Measurements from ENCODE around the gene RBPJ.
A peak's percentile ranks its signal among the peaks of the same experiment; 100 is the strongest.

DNA sequence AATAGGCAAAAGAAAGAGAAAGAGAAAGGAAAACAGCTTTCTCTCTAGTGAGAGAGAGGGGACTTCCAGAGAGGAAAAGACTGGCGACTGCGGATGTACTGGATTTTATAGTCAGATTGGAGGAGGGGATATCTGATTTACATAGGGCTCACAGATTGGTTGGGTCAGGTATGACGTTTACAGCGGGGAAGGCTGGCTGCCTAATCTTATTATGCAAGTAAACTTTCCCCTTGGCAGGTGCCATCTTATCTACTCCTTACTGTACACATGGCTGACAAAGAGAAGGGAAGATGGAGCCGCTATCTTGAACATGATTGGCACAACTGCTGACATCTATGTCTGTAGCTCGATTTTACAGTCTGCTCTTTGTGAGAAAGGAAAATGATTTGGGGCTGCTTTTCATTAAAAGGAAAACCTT is 25.4 kb downstream of the RBPJ start:
- TF ChIP-seq, protein P1, sequence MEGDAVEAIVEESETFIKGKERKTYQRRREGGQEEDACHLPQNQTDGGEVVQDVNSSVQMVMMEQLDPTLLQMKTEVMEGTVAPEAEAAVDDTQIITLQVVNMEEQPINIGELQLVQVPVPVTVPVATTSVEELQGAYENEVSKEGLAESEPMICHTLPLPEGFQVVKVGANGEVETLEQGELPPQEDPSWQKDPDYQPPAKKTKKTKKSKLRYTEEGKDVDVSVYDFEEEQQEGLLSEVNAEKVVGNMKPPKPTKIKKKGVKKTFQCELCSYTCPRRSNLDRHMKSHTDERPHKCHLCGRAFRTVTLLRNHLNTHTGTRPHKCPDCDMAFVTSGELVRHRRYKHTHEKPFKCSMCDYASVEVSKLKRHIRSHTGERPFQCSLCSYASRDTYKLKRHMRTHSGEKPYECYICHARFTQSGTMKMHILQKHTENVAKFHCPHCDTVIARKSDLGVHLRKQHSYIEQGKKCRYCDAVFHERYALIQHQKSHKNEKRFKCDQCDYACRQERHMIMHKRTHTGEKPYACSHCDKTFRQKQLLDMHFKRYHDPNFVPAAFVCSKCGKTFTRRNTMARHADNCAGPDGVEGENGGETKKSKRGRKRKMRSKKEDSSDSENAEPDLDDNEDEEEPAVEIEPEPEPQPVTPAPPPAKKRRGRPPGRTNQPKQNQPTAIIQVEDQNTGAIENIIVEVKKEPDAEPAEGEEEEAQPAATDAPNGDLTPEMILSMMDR (IDR thresholded peaks at IDR 0.05; ENCODE audit: poor library complexity, severe bottlenecking) = no peak
- peak; percentile 61 for TF ChIP-seq EP300 (conservative IDR thresholded peaks at IDR 0.05; ENCODE audit: poor library complexity, severe bottlenecking)
- TF ChIP-seq TAF1 (IDR thresholded peaks at IDR 0.05; ENCODE audit: low read depth) = no peak
- no peak for TF ChIP-seq EZH2 (IDR thresholded peaks at IDR 0.05; ENCODE audit: borderline replicate concordance, insufficient read depth, low read length, poor library complexity, severe bottlenecking)
- TF ChIP-seq POLR2AphosphoS5 (IDR thresholded peaks at IDR 0.05) = no peak
- TF ChIP-seq MXI1 (conservative IDR thresholded peaks at IDR 0.05; ENCODE audit: poor library complexity, severe bottlenecking) = no peak
- TF ChIP-seq, protein P2, sequence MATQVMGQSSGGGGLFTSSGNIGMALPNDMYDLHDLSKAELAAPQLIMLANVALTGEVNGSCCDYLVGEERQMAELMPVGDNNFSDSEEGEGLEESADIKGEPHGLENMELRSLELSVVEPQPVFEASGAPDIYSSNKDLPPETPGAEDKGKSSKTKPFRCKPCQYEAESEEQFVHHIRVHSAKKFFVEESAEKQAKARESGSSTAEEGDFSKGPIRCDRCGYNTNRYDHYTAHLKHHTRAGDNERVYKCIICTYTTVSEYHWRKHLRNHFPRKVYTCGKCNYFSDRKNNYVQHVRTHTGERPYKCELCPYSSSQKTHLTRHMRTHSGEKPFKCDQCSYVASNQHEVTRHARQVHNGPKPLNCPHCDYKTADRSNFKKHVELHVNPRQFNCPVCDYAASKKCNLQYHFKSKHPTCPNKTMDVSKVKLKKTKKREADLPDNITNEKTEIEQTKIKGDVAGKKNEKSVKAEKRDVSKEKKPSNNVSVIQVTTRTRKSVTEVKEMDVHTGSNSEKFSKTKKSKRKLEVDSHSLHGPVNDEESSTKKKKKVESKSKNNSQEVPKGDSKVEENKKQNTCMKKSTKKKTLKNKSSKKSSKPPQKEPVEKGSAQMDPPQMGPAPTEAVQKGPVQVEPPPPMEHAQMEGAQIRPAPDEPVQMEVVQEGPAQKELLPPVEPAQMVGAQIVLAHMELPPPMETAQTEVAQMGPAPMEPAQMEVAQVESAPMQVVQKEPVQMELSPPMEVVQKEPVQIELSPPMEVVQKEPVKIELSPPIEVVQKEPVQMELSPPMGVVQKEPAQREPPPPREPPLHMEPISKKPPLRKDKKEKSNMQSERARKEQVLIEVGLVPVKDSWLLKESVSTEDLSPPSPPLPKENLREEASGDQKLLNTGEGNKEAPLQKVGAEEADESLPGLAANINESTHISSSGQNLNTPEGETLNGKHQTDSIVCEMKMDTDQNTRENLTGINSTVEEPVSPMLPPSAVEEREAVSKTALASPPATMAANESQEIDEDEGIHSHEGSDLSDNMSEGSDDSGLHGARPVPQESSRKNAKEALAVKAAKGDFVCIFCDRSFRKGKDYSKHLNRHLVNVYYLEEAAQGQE (IDR thresholded peaks at IDR 0.05; ENCODE audit: borderline replicate concordance) = no peak

All from neural cell (in vitro differentiated cells).